ENCODE results near the gene PPM1J.

PPM1J gene

GRCh38 chr1:112666946-112667345, 48.2 kb downstream of the PPM1J start:
- in situ Hi-C loops (cut with HindIII; ENCODE audit: low sequenced_read_pairs): no loop called here
- no peak for DNase-seq (ENCODE audit: low read depth, low spot score)
- no peak for TF ChIP-seq CTCF (IDR thresholded peaks at IDR 0.05; ENCODE audit: low read depth, low read length)
- H3K4me3 ChIP-seq (ENCODE audit: low read depth, low read length): no peak overlapping the region

- H3K4me3 ChIP-seq (ENCODE audit: low read depth, low read length): no peak overlapping the region
- DNase-seq (ENCODE audit: low read depth, low spot score): no peak
- in situ Hi-C loops (cut with HindIII; ENCODE audit: low sequenced_read_pairs): no loop called here
- TF ChIP-seq CTCF (IDR thresholded peaks at IDR 0.05; ENCODE audit: low read depth, low read length): no peak
These were observed 49.3 kb downstream of the PPM1J start for GRCh38 chr1:112665857-112666256.
